Ovary (tissue), 3 donors: ENCODE data around the gene MIB1.

ENCODE experiments used
- CTCF ChIP-seq, 3 donors: fragments of 450-650 bp in 2 of 3; fragments of 200-600 bp in 1 of 3; IDR thresholded peaks; one replicate each; pipeline versions ENCODE4 v1.5.1 to v1.8.0; 2016 to 2022; ENCODE audit warnings: antibody characterized with exemption in 3 of 3, mild to moderate bottlenecking in 1 of 3
- POLR2A ChIP-seq: fragments of 450-650 bp; IDR thresholded peaks from one replicate; pipeline ENCODE4 v1.6.1; 2017; ENCODE audit warnings: antibody characterized with exemption, mild to moderate bottlenecking, moderate library complexity
- donor health status: DM: no; HTN: no; CAD: no.

GRCh38 chr18:21815101-21815500 lies 74.5 kb downstream of the MIB1 start:
- TF ChIP-seq CTCF (IDR thresholded peaks at IDR 0.05) (no peak), POLR2A (no peak)
